Stimulated activated CD4-positive, alpha-beta T cell treated with anti-CD3 and anti-CD28 coated beads, Interleukin-1b, Interleukin-23, amount 100 ng/mL, for 1 hour (primary cell): ENCODE data around the gene LTBP2.
A peak's percentile ranks its signal among the peaks of the same experiment; 100 is the strongest.

Source experiments
- DNase-seq, 2 donors: peaks; one replicate each; pipeline ENCODE4 v3.0.0-alpha.2; 2020; ENCODE audit warnings: low read depth in 2 of 2

Gene LTBP2

DNA sequence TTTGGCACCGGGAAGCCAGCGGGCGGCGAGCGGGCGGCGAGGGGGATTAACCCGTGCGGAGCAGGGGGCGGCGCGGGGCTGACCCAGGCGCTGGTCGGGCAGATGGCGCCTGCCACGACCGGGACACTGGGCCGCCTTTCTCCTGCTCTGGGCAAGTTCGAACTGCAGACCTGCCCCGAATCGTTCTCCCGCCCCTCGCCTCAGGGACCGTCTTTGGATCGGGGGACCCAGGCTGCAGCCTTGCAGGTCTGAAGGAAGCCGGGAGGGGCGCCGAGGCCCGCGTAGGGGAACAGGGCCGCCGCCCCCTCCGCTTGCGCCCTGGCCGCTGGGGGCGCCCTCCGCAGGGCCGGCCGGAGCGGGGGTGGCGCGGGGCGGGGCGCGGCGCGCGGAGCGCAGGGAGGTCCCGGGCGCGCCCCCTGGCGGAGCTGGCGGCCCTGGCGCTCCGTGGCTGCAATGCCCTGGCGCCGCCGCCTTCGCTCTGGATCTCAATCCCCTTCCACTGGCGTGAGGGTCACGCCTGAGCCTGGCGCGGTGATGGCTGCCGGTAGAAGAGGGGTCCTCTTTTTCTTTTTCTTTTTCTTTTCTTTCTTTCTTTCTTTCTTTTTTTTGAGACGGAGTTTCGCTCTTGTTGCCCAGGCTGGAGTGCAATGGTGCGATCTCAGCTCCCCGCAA lies 449 bp upstream of the LTBP2 start:
- peak; percentile 63 to 70 for DNase-seq

DNA sequence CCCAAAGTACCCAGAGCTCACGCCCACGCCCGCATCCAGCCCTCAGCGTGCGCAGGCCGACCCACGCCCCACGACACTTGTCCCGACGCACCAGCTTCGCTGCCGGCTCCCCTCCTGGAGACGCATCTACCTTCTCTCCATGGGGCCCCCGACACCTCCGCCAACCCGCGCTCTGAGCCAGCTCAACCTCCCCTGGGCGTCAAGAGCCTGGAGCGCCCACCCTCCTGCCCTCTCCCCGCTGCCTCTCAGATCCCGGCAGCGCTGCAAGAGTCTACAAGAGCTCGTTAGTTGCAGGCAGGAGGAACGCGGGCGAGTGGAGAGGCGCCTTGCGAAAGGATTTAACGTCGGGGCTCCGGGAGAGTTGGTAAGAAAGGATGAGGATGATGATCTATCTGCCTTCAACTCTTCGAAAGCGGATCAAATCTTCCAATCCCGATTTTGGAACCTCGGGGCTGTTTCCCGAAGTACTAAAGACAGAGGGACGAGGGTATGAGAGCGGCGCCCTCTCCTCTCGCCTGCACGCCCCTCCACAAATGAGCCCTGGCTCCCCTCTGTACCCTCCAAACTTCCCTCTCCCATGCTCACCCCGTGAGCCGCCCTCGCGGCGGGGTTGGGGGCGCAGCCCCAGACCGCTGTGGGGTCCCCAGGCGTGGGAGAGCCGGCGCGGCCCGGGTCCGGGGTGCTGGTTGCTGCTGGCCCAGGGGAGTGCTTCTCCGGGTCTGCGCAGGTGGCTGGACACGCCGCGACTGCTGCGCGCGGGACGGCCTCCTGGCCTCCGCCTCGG lies 979 bp downstream of the LTBP2 start:
- DNase-seq = no peak

DNA sequence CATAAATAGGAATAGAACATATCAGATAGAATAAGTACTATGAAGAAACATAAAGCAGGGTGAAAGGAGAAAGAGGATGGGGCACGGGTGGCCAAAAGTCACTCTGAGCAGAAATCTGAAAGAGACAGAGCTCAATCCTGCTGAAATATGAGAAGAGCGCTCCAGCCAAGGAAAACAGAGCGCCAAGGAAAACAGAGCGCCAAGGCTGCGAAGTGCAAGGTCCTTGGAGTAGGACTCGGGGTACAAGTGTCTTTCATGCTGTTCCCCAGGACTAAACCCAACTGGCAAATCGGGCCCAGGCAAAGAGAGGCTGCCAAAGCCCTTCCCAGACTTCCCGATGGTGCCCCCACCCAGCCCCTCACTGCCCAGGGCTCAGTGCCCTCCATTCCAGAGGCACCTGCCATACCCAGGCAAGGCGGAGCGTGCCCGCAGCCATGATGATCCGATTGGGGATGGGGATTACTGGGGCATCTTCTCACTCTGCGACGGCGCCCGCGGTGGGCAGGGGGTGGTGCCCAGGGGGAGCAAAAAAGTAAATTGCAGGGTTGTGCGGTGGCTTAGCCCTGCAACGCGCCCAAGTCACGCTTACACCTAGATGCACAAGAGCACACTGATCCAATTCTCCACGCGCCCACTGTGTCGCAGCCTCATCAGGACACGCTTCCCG lies 1.7 kb downstream of the LTBP2 start:
- no peak for DNase-seq

DNA sequence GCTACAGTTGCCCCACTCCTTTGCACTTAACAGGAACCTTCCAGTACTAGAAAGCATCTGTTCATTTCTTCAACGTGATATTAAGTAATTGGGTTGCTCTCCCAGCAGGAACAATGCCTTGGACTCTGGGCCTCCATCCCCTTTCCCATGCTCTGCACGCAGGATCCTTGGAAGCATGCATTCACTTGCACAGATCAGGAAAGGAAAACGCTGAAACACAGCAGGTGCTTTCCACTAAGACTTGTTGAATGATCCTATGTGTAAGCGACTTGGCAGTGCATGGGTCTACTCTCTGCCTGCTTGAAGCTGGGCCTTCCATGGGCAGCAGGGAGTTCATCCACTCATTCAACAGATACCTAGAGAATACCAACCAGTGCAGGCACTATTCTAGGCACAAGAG lies 2.3 kb downstream of the LTBP2 start:
- no peak for DNase-seq

DNA sequence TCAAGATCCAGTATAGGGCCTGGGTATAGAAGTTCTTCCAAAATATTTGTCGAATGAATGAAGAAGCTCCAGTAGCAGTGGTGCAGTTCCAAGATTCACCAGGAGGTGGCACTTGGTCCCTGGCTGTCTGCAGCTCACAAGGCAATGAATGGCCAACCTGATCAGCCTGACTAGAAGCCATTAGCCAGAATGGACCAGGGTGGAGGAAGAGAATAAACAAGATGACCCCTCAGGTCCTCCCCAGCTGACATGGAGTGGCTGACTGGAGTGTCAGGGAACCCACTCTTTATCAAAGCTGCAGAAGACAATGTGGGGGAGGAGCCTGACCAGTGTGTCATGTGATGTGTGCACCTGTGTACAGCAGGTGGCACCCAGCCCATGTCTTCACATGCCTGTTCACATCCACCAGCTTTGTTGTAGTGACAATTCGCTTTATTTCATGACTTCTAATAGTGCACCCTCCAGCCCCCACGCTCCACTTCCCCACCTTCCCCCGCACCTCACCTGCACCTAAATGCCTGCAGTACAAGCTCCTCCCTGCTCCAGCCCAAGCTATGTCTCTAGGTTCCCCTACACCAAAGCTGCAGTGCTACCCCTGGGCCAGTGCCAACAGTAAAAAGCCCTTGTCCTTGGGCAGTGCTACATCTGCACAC lies 3.0 kb downstream of the LTBP2 start:
- peak; percentile 69 to 82 for DNase-seq

DNA sequence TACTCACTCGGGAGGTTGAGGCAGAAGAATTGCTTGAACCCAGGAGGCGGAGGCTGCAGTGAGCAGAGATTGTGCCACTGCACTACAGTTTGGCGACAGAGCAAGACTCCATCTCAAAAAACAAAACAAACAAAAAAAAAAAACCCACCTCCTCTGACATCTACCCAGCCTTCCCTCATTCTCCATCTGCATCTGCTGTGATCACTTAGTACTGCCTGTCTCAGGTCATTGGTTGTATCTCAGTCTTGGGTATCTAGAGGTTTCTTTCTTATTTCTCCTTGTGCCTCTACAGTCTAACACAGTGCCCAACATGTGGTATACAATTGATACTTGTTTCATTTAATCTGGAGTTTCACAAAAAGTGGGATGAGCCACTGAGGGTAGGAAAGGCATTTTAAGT lies 5.3 kb downstream of the LTBP2 start:
- DNase-seq = no peak

DNA sequence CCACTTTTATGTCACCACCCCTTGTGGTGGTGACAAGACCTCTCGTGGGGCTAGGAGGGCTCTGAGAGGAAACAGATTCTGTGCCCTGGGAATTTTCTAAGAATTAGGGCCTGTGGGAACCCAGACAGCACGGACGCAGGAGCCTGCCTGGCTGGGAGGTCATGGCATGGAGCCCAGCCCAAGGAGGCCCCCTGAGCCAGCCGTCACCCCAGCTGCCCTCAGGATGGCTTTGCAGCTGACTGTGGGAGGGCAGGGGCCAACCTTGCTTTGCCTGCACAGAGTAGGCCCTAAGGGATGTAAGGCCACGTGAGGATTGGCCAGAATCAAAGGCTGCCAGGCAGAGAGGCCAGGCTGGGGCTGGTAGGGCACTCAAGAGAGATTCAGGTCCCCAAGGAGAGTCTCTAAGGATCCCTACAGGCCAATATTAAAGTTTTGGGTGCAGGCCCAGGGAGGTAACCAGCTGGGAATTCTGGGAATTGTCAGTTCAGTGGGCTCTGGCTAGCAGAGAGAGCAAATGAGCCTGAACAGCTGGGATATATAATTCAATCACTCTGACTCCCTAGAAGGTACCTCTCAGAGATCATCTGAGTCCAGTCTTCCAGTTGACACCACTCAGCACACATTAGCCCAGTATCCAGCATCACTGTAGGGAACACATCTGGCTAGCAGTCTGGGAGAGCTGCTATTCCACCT lies 6.4 kb downstream of the LTBP2 start:
- DNase-seq = no peak

DNA sequence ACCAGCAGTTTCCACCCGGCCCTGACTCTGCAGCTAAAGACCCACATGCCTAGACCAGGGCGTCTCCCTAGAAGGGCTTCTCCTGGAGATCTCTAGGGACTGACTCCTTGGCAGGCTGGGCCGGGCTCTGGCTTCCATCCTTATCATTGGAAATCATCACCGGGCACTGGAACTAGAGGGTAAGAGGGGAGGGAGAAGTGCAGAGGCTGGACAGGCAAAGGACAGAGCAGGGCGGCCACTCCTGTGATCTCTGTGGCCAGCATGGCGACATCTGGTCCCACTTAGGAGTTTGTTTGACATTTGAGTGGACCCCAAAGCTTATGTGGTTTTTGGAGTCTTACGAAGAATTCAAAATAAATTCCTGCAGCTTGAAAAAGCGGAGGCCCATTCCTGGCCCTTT lies 7.1 kb downstream of the LTBP2 start:
- DNase-seq = no peak

DNA sequence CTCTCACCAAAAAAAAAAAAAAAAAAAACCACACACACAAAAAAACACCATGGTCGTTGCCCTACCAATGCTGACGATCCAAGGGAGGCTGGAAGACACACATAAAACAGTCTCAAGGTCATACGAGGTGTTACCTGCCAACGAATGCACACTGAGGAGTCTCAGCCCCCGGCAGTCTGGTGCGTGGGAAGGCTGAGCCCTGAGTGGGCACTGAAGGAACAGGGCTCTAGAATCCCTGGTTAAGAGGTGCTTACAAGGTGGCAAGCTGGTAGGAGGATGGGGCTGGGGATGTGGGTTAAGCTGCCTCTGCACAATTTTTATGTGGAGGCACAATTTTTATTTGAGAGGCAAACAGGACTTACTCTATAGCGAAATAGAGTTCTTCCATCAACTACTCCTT lies 7.9 kb downstream of the LTBP2 start:
- DNase-seq = no peak

DNA sequence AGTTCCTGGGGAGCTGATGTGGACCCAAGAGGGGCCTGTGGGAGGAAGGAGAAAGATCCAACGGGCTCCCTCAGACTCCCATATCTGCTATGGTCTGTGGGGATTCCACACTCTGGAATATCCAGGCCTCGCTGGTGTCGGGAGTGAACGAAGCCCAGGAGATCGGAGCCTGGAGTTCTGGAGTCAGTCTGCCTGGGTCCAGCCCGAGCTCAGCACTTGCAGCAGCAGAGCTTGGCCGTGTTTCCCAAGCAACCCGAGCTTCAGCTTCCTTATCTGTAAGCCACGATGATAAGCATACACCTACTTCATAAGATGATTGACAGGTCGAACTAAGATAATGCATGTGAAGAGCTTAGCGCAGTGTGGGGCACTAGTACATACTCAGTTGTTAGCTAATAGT lies 10.1 kb downstream of the LTBP2 start:
- DNase-seq = no peak

DNA sequence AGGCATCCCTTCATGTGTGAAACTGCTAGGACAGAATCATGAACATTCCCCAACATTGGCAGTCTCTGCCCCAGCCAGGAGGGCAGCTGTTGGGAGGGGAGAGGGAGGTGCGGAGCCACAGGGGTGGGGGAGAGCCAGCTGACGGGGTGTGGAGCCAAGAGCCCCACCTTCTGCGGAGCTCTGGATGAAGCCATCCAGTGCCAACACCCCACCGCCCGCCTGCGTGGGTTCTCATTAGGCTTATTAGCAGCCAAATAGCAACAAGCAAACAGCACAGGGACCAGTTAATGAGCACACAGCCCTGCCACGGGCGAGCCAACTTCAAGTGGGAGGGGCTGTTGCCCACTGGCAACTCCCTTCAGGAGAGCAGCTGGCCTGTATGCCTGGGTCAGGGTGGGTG lies 12.1 kb downstream of the LTBP2 start:
- no peak for DNase-seq

DNA sequence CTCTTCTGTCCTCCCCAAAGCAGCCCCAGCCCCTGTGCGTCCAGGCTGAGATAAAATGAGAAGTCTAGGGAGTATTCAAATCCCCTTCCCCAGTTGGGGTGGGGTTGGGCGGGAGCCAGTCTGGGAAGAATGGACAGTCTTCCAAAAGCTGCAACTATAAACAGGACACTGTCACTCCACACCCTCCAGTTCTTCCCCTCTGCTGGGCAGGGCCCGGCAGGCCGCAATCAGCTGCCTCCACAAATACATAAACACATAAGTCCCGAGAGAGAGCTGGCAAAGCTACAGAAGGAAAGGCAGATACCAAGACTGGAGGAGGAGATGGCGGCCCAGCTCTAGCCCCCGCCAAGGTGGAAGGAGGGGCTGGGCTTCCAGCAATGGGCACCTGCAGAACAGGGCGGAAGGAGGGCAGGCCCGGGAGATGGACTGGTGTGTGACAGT lies 12.7 kb downstream of the LTBP2 start:
- no peak for DNase-seq

DNA sequence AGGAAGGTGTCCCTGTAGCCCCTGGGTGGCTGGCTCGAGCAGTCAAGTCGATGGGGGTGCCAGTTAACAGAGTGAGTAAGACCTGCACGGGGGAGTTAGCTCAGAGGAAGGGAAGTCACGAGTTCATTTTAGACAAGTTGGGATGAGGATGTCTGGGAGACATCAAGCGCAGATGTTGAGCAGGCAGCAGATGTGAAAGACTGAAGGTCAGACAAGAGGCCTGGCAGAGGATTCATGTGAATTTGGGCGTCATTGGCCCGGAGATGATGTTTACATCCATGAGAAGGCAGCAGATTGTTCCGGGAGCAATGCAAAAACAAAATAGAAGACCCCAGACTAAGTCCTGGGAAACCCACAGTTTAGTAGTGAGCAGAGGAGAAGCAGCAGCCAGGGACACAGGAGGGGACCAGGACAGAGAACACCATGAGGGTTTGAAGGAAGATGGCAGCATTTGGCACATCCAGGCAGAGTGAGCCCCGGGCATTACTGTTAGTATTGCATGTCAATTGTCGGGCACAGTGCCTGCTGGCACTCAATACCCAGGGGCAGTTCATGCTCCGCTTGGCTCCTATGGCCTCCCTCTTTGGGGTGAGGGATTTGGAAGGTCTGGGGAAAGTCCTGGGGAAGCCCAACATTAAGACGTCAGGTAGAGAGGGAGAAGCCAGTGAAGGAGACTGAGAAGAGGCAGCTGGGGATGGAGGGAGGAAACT lies 15.1 kb downstream of the LTBP2 start:
- DNase-seq = no peak

DNA sequence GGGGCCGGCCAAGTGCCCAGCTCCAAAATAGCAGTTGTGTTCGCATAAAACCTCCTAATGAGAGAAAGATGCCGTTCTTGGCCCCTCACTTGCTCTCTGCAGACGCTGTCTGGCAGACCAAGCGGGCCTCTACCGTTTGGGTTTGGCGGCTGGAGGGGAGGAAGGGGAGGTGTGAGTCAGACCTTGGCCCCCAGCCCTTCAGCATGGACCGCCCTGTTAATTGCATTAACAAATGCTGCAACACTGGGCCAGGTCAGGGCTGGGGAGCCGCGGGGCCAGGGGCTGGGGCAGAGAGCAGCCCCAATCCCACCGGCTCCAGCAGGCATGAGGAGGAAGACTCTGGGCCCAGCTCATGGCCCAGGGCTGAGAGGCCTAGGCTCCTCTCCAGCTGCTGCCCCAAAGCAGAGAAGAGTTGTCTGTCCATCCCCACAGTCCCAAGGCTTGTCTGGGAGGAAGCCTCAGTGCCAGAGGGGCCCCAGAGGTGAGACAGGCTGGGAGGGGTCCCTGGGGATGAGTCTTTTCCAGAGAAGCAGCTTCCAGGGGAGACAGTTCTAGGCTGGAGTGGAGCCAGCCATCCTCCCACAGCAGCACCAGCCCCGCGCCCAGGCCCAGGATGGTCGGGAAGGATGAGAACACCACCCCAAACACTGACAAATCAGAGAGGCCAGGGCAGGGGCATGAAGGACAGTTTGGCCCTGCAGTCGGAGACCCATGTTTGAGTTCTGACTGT lies 16.9 kb downstream of the LTBP2 start:
- DNase-seq = no peak

DNA sequence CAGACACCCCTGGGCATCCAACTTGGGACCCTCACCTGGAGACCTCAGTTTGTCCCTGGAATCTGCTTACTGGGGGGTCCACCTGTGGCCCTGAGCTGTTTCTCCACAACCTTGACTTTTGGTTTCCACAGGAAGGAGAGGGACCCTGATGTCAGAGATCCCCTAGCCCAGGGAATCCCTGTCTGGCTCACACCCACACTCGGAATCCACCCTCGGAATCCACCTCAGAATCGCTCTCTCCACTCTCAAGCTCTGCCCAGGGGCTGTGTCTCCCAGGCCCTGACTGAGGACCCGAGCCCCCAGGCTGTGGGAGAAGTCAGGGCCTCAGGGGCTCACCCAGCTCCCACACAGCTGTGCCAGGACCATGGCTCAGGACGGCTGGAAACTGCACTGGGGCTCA lies 17.4 kb downstream of the LTBP2 start:
- no peak for DNase-seq

DNA sequence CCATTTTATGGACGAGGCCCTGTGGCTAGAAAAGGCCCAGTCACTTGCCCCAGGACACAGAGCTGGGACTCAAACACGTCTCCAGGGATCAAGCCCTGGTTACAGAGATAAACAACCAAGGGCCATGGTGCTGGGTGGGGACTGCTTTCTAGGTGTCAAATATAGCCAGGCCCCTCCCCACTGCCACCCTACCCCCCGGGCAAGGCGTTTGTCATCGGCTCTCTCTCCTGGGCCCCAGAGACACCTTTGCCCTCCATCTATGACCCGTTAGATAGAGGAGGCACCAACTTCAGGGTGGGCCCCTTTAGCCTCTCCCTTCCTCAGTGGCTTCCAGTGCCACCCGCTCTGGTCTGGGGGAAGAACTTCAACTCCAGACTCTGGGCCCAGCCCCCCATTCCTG lies 18.0 kb downstream of the LTBP2 start:
- DNase-seq = no peak

DNA sequence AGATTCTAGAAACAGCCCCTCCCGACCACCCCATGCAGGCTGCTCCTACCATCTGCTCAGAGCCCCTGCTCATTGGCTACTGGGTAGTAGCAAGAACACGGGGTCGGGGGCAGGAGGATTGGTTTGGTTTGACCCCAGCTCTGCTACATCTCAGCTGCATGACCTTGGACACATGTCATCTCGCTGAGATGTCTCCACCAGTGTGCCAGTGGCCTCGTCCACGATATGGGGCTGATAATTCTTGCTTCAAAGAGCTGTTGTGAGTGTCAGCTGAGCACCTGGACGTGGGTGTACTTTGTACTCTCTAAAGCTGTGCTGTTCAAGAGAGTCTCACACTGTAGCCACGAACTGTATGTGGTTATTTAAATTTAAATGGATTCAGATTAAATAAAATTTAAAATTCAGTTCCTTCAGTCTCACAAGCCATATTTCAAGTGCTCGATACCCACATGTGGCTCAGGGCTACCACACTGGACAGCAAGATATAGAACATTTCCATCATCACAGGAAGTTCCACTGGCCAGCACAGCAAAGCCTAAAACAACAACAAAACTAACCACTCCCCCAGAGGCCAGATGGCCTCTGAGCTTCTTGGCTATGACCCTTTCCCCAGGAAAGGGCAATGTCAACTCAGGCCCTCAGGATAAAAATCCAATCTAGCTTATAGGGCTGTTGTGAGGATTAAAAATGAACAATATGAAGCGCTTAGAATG lies 18.6 kb downstream of the LTBP2 start:
- no peak for DNase-seq

DNA sequence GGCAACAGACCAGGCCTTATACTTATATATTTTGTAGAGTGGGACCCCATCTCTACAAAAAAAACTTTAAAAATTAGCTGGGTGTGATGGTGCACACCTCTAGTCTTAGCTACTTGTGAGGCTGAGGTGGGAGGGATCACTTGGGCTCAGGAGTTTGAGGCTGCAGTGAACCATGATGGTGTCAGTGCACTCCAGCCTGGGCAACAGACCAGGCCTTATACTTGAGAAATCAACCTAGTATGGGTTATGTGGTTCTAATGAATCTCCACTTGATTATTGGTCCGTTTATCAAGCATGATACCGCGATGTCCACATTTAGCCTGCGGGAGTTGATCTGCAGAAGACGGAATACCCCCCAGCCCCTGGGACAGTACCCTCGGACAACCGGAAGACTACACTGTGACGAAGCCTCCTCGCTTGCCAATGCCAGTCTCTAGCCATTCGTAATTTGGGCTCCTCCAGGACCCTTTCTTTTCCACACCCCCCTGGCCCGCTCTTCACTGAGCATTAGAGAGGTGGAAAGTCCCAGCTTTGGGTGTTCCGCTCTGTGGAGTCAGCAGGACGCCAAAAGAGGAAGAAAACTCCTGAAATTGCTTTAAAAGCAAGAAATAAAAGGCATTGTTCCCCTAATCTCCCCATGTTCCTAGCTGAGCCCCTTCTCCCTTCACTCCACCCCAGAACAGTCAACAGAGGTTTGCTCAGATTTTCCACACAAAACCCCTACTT lies 19.4 kb downstream of the LTBP2 start:
- no peak for DNase-seq

DNA sequence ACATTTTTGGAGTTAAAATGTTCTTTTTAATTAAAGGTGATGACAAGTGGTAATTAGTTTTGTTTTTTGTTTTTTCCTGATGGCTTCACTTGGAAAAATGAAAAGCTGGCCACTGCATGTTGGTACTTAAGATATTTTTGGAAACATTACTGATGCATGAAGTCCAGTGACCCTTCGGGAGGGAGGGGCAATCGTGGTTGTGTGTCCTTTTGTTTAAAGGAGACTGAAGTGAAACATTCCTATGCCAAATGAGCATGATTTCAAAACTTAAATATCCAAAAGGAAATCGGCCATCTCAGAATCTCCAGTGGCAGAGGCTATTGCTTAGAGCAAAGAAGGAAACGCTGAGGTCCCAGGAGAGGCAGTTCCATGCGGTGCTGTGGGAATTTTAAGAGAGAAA lies 20.1 kb downstream of the LTBP2 start:
- DNase-seq = no peak
